Neural cell (in vitro differentiated cells): ENCODE measurements around the gene SETX. TPM values are rescaled to one million over a fixed set of nuclear protein-coding genes. Genes with fewer than 3 reads are reported as not detected.

ENCODE experiments used
- H2AFZ ChIP-seq: fragments of 200-600, 300-800 bp; sonication (generic), shearing (Covaris generic); 2 replicates; pipeline ENCODE4 v1.6.0; 2014; ENCODE audit warnings: low read depth, mild to moderate bottlenecking, antibody characterized with exemption, low read length, moderate library complexity
- H3F3A ChIP-seq: fragments of 200-600 bp; shearing (Covaris generic); 2 replicates; pipeline ENCODE4 v1.6.1; 2016; ENCODE audit warnings: mild to moderate bottlenecking, moderate library complexity, mixed read lengths, antibody characterized with exemption, low read length; ENCODE audit not compliant: insufficient read depth, poor library complexity, severe bottlenecking
- H3K27ac ChIP-seq: fragments of 200-600, 300-800 bp; sonication (generic), shearing (Covaris generic); 2 replicates; pipeline ENCODE4 v1.5.1; 2014; ENCODE audit warnings: mild to moderate bottlenecking, low read length, moderate library complexity
- H3K27me3 ChIP-seq: fragments of 300-800, 200-600 bp; sonication (generic), shearing (Covaris generic); 2 replicates; pipeline ENCODE4 v1.6.0; 2014; ENCODE audit warnings: mild to moderate bottlenecking, low read depth, low read length, moderate library complexity; ENCODE audit not compliant: insufficient read depth
- H3K36me3 ChIP-seq: fragments of 300-800, 200-600 bp; sonication (generic), shearing (Covaris generic); 2 replicates; pipeline ENCODE4 v1.5.1; 2014; ENCODE audit warnings: mild to moderate bottlenecking, antibody characterized with exemption, low read length, moderate library complexity; ENCODE audit not compliant: insufficient read depth
- H3K4me2 ChIP-seq: fragments of 300-800, 200-600 bp; sonication (generic), shearing (Covaris generic); 2 replicates; pipeline ENCODE4 v1.6.0; 2014; ENCODE audit warnings: mild to moderate bottlenecking, low read length
- H3K4me3 ChIP-seq: fragments of 300-800, 200-600 bp; sonication (generic), shearing (Covaris generic); 2 replicates; pipeline ENCODE4 v1.5.1; 2014; ENCODE audit warnings: mild to moderate bottlenecking, low read length, moderate library complexity
- H3K79me2 ChIP-seq: fragments of 200-600 bp; shearing (Covaris generic); replicated peaks from 2 replicates; pipeline ENCODE4 v1.6.0; 2014; ENCODE audit warnings: mild to moderate bottlenecking, low read length, moderate library complexity; ENCODE audit not compliant: insufficient read depth
- H3K9ac ChIP-seq: fragments of 300-800, 200-600 bp; sonication (generic), shearing (Covaris generic); 2 replicates; pipeline ENCODE4 v1.6.1; 2016; ENCODE audit warnings: mild to moderate bottlenecking, low read length, mixed read lengths
- H3K9me2 ChIP-seq: fragments of 200-600 bp; shearing (Covaris generic); 2 replicates; pipeline ENCODE4 v1.6.1; 2016; ENCODE audit warnings: mild to moderate bottlenecking, low read length, mixed read lengths; ENCODE audit not compliant: insufficient read depth
- H3K9me3 ChIP-seq: fragments of 200-600, 300-800 bp; sonication (generic), shearing (Covaris generic); 2 replicates; pipeline ENCODE4 v1.6.1; 2016; ENCODE audit warnings: mild to moderate bottlenecking, mixed run types, low read length, moderate library complexity, mixed read lengths
- H4K20me1 ChIP-seq: fragments of 200-600 bp; shearing (Covaris generic); 2 replicates; pipeline ENCODE4 v1.6.1; 2016; ENCODE audit warnings: mild to moderate bottlenecking, mixed run types; ENCODE audit not compliant: insufficient read depth
- CTCF ChIP-seq: fragments of 450-650 bp; IDR thresholded peaks from 2 replicates; pipeline ENCODE4 v1.5.1; 2014; ENCODE audit warnings: antibody characterized with exemption, mild to moderate bottlenecking, moderate library complexity; ENCODE audit not compliant: poor library complexity, severe bottlenecking
- EP300 ChIP-seq: fragments of 450-650 bp; conservative IDR thresholded peaks from 2 replicates; pipeline ENCODE4 v1.6.1; 2014; ENCODE audit warnings: antibody characterized with exemption, mild to moderate bottlenecking, moderate library complexity; ENCODE audit not compliant: poor library complexity, severe bottlenecking
- EZH2 ChIP-seq: fragments of 200-600, 300-800 bp; shearing (Covaris generic), sonication (generic); IDR thresholded peaks from 2 replicates; pipeline ENCODE4 v1.6.1; 2014; ENCODE audit warnings: antibody characterized with exemption, low read length, borderline replicate concordance, mild to moderate bottlenecking; ENCODE audit not compliant: insufficient read depth, poor library complexity, severe bottlenecking
- MXI1 ChIP-seq: fragments of 450-650 bp; conservative IDR thresholded peaks from 2 replicates; pipeline ENCODE4 v1.6.1; 2014; ENCODE audit warnings: antibody characterized with exemption, mild to moderate bottlenecking; ENCODE audit not compliant: poor library complexity, severe bottlenecking
- POLR2AphosphoS5 ChIP-seq: IDR thresholded peaks from 2 replicates; pipeline ENCODE4 v1.6.1; 2012
- RAD21 ChIP-seq: fragments of 450-650 bp; conservative IDR thresholded peaks from 2 replicates; pipeline ENCODE4 v1.6.1; 2014; ENCODE audit warnings: antibody characterized with exemption, mild to moderate bottlenecking, moderate library complexity
- SMC3 ChIP-seq: fragments of 450-650 bp; conservative IDR thresholded peaks from 2 replicates; pipeline ENCODE4 v1.6.1; 2014; ENCODE audit warnings: antibody characterized with exemption, mild to moderate bottlenecking, moderate library complexity; ENCODE audit not compliant: poor library complexity
- TAF1 ChIP-seq: IDR thresholded peaks from 2 replicates; pipeline ENCODE4 v1.6.1; 2012; ENCODE audit warnings: low read depth
- polyA plus RNA-seq: library from polyadenylated mRNA; depleted of rRNA; stranded (reverse); fragments of >200 nt; gene quantifications from 2 replicates; pipeline ENCODE4 v1.2.3, GENCODE V29; 2014
- TF ChIP-seq, protein P1 (sequence below): IDR thresholded peaks from 2 replicates; pipeline ENCODE4 v1.6.1; 2012; ENCODE audit warnings: borderline replicate concordance

The SETX gene
- polyA plus RNA-seq, 1 donor from 2014 or later: 32.0 TPM

DNA sequence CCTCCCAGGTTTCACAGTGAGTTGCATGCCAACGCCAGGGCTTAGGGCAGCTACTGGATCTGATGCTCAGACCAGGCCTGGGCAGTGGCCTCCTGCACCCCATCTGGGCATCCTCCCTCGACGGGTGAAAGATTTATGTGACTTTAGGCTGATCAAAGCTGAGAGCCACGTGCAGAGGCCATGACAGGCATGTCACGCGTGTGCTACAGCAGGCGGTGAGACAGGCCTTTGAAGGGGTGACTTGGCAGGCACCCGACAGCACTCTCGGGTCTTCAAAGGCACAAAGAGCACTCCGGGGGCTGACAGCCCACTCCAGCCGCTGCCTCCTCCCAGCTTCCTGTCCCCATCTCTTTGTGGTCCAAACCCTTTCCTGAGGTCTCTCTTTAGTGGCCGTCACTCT lies 126.7 kb downstream of the SETX start:
- TF ChIP-seq RAD21 (no peak), SMC3 (no peak), POLR2AphosphoS5 (no peak)
- TF ChIP-seq, protein P1, sequence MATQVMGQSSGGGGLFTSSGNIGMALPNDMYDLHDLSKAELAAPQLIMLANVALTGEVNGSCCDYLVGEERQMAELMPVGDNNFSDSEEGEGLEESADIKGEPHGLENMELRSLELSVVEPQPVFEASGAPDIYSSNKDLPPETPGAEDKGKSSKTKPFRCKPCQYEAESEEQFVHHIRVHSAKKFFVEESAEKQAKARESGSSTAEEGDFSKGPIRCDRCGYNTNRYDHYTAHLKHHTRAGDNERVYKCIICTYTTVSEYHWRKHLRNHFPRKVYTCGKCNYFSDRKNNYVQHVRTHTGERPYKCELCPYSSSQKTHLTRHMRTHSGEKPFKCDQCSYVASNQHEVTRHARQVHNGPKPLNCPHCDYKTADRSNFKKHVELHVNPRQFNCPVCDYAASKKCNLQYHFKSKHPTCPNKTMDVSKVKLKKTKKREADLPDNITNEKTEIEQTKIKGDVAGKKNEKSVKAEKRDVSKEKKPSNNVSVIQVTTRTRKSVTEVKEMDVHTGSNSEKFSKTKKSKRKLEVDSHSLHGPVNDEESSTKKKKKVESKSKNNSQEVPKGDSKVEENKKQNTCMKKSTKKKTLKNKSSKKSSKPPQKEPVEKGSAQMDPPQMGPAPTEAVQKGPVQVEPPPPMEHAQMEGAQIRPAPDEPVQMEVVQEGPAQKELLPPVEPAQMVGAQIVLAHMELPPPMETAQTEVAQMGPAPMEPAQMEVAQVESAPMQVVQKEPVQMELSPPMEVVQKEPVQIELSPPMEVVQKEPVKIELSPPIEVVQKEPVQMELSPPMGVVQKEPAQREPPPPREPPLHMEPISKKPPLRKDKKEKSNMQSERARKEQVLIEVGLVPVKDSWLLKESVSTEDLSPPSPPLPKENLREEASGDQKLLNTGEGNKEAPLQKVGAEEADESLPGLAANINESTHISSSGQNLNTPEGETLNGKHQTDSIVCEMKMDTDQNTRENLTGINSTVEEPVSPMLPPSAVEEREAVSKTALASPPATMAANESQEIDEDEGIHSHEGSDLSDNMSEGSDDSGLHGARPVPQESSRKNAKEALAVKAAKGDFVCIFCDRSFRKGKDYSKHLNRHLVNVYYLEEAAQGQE: no peak
- no peaks in the 10 kb centered on the region for H3F3A ChIP-seq

GRCh38 chr9:132226571-132227430 lies 128.0 kb downstream of the SETX start:
- H3K27ac ChIP-seq: no peak overlapping the region
- H3K9me2 ChIP-seq: no peaks in the 10 kb centered on the region
- TF ChIP-seq EZH2: no peak
- no peaks in the 10 kb centered on the region for H3K9me3 ChIP-seq
- no peak overlapping the region for H3K4me2 ChIP-seq
- no peaks in the 10 kb centered on the region for H3K27me3 ChIP-seq
- no peak overlapping the region for H3K9ac ChIP-seq
- no peaks in the 10 kb centered on the region for H4K20me1 ChIP-seq
- H3F3A ChIP-seq: no peaks in the 10 kb centered on the region
- no peaks in the 10 kb centered on the region for H3K79me2 ChIP-seq
- H3K36me3 ChIP-seq: no peaks in the 10 kb centered on the region
- H3K4me3 ChIP-seq: no peak overlapping the region
- no peak overlapping the region for H2AFZ ChIP-seq

More for the DNA sequence above, 126.7 kb downstream of the SETX start:
- Histone ChIP-seq H2AFZ (no peak overlapping the region), H3K4me3 (no peak overlapping the region), H3K4me2 (no peak overlapping the region), H3K27ac (no peak overlapping the region), H3K9ac (no peak overlapping the region), H3K9me3 (no peaks in the 10 kb centered on the region), H3K36me3 (no peaks in the 10 kb centered on the region), H3K79me2 (no peaks in the 10 kb centered on the region), H3K9me2 (no peaks in the 10 kb centered on the region), H4K20me1 (no peaks in the 10 kb centered on the region), H3K27me3 (no peaks in the 10 kb centered on the region)

- H3K9ac ChIP-seq: no peak overlapping the region
- H3K27me3 ChIP-seq: no peaks in the 10 kb centered on the region
- no peak overlapping the region for H3K27ac ChIP-seq
Measured at GRCh38 chr9:132224645-132225044, 130.1 kb downstream of the SETX start.

More at GRCh38 chr9:132224645-132225044, 130.1 kb downstream of the SETX start:
- Histone ChIP-seq H4K20me1 (no peaks in the 10 kb centered on the region), H3K9me2 (no peaks in the 10 kb centered on the region), H3F3A (no peaks in the 10 kb centered on the region), H3K9me3 (no peaks in the 10 kb centered on the region), H3K4me2 (no peak overlapping the region), H2AFZ (no peak overlapping the region), H3K79me2 (no peaks in the 10 kb centered on the region), H3K4me3 (no peak overlapping the region), H3K36me3 (no peaks in the 10 kb centered on the region)
- TF ChIP-seq, protein P1: no peak
- TF ChIP-seq TAF1 (no peak), MXI1 (no peak), EZH2 (no peak), EP300 (no peak), RAD21 (no peak), POLR2AphosphoS5 (no peak), SMC3 (no peak), CTCF (no peak)
